Sciatic nerve (tissue), 1 donor: ENCODE measurements around the gene MYO1H. TPM values are rescaled to one million over a fixed set of nuclear protein-coding genes. Genes with fewer than 3 reads are reported as not detected.

Experiments
- total RNA-seq: library from RNA; stranded (reverse); fragmentation: NEBNext Ultra II Directional; extraction: Animal tissue kit (Norgen Biotek cat#: 25700); gene quantifications from one replicate; pipeline ENCODE4 v1.2.1, GENCODE V29; 2021
- donor health status: DM: no; HTN: no; CAD: no.

The MYO1H gene
- total RNA-seq, 1 donor from 2014 or later = not detected

Other genes starting within 250 kb of the MYO1H start
- 112 TPM for gene ACACB, start 231.3 kb upstream of the MYO1H start, total RNA-seq
- not detected for gene FOXN4, start 38.6 kb upstream of the MYO1H start, total RNA-seq
- 88.8 TPM for gene KCTD10, start 129.4 kb downstream of the MYO1H start, total RNA-seq
- 40.4 TPM for gene UBE3B, start 129.7 kb downstream of the MYO1H start, total RNA-seq
- 41.7 TPM for gene MMAB, start 225.6 kb downstream of the MYO1H start, total RNA-seq
- 24.4 TPM for gene MVK, start 225.9 kb downstream of the MYO1H start, total RNA-seq